GM21619 (cell line): Measurements from ENCODE around the gene ZC3H12D.
"Not testable (repeated sequence)": the region's sequence is repeated elsewhere in the genome, so short reads cannot be mapped to it uniquely, and the experiment has no call there.

Source experiments
- ATAC-seq: cut with Tn5 transposase; IDR thresholded peaks from one replicate; pipeline ENCODE4 v1.9.1; 2021; ENCODE audit not compliant: unreplicated experiment

The ZC3H12D gene

DNA sequence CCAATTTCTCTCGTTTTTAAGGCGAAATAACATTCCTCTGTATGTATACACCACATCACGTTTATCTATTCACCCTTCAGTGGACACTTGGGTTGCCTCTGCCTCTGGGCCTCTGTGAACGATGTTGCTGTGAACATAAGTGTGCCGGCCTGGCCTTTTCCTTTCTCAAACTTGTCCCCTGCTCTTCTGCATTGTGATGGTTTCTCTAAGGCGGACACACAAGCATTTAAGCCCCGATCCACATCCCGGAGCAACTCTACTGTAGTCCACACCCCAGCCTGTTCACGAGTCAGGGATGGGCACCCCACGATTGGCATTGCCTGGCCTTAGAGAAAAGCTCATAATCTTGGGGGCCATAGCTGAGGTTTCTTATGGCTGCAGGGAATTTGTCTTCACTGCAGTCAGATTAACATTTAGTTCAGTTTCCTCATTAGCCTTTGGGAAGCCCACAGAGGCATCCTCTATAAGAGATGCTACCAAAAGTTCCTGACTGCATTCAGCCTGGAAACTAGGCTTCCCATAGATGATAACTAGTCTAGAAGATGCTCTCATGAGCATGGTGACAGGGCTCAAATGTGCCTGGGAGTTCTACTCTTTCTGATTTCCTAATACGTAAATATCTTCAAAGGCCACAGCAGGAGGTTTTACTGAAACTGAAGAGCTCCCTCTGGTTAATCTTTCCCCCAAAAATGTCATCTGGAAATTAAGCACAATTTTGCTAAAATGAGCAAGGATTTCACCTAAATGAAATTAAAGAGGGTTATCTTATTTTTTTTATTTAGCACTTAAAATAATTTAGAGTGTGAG, 762 bp downstream of the ZC3H12D start:
- no peak for ATAC-seq

DNA sequence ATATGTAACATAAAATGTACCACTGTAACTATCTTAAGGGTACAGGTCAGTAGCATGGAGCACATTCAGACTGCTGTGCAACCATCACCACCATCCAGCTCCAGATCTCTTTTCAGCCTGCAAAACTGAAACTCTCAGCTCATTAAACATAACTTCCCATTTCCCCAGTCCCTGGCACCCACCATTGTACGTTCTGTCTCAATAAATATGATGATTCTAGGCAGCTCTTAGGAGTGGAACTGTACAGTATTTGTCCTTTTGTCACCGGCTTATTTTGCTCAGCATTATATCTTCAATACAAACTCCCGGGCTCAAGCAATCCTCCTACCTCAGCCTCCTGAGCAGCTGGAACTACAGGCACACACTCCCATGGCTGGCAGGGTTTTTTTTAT, 1.5 kb downstream of the ZC3H12D start:
- ATAC-seq: no peak

DNA sequence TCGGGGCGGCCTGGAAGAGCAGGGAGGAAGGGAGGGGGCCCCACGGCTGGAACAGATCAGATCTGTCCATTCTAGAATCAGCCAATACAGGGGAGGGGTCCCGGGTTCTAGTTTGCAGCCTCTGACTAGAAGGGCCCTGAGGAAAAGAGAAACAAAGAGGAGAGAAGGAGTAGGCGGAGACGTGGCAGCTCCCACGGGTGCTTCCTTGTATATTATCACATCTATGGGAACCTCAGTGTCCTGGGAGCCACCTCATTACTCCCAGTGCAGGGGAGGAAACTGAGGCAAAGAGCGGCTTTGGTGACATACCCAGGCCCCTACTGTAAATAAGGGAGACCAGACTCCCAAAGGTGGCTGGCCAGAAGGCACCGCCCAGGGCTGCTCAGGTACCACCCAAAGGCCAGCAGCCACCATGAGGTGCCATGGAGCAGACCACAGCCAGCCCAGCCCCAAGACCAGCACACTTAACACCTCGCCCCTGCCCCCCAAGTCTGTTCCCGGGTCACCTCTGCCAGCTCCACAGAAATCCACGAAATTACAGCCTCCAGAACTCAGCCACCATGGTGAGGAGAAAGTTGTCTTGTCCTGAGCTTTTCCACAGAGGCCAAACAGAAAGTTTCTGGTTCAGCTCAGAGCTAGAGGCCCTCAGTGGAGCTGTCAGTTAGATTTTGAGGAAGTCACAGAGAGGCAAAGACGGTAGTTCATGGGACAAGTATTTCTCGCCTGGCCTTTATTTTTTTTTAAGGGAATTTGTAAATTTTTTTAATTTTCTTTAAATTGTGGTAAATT, 2.1 kb downstream of the ZC3H12D start:
- ATAC-seq: peak; percentile 0

DNA sequence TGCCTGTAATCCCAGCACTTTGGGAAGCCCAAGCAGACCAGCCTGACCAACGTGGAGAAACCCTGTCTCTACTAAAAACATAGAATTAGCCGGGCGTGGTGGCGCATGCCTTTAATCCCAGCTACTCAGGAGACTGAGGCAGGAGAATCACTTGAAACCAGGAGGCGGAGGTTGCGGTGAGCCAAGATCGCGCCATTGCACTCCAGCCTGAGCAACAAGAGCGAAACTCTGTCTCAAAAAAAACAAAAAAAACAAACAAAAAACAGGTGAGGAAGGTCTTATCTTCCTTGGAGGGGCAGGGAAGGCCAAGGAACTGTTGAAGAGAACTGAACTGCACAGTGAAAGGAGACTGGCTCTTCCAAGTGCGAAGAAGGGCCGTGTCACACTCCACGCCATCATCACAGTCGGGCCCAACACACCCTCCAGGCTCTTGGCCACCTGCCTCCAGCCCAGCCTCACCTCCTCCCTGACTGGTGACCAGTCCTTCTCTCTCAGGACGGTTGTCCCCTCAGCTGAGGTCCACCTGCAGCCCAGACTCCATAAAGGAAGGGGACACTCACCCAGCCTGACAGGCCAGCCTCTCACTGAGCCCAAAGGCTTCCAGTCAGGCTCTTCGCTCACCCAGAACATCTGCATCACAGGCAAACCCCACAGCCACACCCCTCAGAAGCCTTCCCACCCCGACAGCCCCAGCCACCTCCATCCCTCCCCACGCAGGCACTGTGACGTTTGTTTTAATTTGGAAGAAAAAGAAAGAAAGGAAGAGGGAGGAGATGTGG, 4.1 kb downstream of the ZC3H12D start:
- ATAC-seq: no peak

DNA sequence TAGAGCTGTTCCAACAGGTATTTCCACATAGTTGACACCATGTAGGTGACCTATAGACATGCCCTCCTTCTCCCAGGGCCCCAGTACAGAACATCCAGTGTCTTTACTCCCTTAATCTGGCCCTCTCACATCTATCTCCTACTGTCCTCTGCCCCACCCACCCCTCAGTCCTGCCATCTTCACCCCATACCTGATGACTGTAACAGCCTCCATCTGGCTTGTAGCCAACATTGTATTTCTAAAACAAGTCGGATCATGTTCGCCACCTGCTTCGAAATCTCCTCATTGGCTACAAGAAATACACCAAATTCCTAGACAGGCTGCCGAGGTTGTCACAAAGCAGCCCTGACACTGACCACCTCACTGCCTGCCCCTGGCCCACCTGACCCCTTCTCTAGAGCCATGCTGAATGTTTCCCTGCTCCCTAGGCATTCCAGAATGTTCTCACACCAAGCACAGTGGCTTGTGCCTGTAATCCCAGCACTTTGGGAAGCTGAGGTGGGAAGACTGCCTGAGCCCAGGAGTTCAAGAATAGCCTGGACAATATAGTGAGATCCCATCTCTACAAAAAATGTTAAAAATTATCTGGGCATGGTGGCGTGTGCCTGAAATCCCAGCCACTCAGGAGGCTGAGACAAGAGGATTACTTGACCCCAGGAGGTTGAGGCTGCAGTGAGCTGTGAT, 6.0 kb downstream of the ZC3H12D start:
- ATAC-seq: no peak

DNA sequence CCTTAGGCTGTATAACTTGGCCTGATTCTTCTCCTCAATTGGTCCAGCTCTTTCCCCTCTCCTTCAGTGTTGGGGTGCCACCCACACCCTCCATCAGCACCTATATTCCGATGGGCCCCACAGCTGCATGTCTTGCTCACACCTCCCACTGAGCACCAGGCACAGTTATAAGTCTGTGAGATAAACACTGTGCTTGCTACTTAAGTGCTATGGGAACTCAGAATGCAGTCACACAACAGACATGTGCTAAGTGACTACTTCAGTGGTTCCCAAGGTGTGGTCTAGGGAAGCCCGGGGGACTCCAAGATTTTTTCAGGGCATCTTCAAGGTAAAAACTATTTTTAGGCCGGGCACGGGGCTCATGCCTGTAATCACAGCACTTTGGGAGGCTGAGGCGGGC, 7.3 kb downstream of the ZC3H12D start:
- ATAC-seq: no peak

DNA sequence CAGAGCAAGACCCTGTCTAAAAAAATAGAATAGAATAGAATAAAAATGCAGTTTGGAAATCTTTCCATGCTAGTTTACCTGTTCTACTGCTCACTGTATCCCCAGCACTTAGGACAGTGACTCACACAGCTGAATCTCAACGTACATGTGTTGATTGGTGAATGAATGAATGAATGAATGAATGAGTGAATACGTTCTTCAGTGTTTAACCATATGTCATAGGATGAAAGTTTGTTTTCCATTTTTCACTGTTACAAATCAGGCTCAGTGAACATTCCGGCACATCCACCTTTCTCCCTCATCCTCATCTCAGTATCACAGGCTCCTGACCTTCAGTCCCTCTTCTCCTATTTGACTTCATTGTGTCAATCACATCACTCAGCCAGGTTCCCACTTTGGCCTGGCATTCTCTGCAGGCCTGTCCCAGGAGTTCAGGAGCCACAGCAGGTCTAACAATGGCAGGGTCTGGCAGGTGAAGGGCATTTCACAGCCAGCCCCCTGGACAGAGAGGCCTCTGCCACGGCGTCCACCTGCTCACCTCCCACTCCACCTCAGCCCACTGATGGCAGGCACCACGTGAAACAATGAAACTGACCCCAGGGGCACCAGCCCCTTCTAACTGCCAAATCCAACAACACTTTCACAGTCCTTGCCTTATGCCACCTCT, 7.9 kb downstream of the ZC3H12D start:
- no peak for ATAC-seq

DNA sequence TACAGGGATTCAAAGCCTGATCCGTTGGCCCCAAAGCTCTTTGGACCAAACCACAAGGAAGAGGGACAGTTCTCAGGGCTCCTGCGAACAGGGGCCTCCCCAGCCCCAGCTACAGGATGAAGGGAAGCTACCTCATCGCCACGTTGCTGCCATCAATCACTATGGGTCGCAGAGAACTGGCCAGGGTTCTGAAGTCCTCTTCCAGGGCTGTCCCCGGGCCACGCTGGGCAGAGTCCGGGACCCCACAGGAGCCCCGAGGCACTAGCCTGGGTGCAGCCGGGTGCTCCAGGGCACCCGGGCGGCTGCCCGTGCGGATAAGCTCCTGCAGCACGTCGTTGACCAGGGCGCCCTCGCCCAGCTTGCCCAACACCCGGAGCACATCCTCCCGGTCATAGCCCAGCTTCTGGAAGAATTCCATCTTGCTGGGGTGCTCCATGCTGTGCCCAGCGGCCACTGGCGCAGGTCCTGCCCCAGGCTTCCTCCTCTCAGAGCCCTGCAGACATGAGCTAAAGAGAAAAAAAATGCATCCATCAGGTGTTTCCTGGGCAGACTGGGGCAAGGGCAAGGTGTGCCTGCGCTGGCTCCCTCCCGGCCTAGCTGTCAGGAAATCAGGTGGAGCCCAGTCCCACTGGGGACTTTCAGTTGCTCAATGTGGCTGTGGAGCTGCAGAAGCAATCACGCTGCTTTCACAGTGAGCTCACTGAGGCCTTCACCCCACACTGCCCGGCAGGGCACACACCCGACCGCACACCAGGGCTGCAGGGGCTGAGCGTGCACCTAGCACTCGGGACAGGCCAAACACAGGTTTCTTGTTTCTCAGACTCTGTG, 10.5 kb downstream of the ZC3H12D start:
- no peak for ATAC-seq

DNA sequence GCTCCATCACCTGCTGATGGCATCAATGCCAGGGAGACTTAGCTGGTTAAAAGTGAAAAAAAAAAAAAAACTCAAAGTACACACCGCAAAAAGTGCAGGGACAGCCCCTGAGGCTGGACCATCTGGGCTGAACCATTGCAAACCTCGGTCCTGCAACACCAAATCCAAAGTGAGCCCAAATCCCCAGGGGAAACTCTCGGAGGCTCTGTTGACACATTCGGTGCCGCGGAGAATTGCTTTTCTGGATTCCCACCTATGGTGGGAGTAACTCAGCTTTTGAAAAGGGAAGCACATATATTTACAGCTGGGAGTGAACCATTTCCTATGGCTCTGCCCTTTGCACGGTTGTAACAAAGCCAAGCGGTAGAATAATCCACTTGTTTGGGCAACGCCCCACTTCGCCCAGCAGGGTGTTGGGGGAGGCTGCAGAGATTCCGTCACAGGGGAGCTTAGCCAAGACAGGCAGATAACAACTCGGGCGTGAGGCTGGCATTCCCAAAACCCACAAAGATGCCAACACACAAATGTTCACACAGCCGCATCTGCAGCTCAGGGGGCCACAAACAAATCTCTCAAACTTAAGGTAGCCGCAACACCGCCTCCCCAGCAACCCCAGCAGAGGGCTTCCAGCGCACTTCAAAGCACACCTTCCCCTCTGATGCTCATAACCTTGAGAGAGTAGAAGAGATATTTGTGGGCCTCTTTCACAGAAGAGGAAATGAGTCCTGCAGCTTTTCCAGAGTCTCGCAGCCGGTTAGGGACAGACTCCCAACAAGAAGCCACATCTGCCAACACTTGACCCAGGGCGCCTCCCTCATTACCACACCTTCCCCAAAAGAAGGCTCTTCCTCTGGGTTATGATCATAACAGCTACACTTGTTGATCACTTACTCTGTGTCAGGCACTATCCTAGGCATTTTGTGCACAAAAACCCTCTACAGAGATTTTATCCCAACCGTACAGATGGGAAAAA, 11.4 kb downstream of the ZC3H12D start:
- ATAC-seq: no peak

DNA sequence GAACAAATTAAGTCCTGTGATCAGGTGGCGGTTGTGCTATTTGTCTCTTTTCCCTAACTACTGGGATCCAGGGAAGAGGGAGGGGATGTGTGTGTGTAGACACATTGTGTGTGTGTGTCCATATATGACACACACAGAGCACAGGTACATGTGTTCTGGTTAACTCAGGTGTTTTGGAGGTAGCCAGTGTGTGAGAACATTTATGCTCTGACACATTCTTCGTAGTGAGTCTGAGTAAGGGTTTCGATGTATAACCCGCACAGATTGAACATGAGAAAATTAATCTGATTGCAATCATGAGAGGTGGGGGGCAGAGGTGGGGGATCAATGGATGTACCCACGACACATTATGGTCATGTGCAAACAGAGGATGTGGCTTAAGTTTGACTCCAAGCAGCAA, 12.6 kb downstream of the ZC3H12D start:
- no peak for ATAC-seq

DNA sequence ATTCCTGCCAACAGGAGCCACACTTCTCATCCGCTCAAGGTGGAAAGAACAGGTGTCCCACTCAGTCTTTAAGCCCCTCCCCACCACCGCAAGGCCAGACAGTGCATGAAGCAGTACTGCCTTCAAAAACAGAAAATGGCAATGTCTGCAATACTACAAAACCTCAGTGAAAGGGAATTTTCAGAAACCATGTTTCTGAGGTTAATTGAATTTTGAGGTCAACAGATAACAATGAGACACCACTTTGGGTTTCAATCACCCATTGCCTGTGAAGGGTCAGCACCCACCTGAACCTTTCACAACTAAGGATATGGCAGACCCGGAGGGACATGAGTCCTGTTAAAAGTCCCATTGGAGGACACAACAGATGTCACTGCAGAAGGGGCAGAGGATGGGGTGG, 13.0 kb downstream of the ZC3H12D start:
- no peak for ATAC-seq

DNA sequence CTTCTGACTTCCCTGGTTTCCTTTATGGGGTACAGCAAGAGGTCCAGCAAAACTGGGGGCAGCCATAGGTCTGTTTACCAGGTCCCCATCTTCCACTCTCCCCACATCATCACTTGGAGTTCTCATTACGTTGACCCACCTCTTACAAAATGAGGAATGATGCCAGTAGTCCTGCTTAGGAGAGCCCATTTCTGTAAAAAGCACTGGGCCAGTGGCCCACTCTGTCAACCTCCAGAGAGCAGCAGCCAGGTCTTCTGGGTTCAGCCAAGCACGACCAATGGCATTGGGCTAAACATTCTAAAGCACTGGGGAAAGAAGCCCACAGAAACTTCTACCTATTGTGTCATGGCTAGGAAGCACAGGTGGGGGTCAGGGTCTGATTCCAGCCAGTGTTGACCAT, 13.9 kb downstream of the ZC3H12D start:
- ATAC-seq: no peak

DNA sequence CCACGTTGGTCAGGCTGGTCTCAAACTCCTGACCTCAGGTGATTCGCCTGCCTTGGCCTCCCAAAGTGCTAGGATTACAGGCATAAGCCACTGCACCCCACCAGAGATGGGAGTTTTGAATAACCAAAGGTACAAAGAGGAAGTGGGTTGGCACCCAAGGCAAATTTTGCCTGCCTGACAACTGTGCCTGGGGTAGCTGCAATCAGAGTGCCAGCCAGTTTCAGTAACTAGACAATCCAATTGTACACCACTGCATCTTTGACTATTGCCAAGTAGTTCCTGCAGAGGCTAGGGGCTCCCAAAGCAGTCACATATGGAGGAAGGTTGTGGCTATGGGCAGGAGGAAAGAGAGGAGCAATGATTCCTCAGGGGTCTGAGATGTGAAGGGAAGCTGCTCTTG, 16.6 kb downstream of the ZC3H12D start:
- no peak for ATAC-seq

DNA sequence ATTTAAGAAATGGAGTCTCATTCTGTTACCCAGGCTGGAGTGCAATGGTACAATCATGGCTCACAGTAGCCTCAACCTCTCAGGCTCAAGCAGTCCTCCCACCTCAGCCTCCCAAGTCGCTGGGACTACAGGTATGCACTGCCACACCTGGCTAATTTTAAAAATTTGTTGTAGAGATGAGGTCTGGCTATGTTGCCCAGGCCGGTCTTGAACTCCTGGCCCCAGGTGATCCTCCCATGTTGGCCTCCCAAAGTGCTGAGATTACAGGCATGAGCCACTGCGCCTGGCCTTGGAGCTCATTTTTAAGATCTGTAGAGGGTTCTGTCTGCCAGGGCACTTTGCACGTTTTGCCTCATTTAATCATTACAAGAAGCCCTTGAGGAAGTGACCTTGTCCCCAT, 17.5 kb downstream of the ZC3H12D start:
- ATAC-seq: no peak

DNA sequence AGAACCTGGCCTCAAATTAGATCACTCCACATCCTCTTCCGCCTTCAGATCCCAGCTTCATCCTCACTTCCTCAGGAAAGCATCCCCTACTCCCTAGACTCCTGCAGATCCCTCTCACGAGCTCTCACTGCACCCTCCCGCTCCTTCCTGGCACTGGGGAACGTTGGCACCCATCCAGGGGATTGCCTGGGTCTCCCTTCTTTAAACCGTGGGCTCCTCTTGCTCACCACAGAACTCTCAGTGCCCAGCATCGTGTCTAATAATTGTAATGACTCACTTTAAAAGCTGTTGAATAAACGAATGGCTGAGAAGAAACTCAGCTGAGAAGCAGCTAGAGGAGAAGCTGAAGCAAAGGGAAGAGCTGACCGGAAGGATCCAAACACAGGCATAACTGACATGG, 20.4 kb downstream of the ZC3H12D start:
- ATAC-seq: no peak

DNA sequence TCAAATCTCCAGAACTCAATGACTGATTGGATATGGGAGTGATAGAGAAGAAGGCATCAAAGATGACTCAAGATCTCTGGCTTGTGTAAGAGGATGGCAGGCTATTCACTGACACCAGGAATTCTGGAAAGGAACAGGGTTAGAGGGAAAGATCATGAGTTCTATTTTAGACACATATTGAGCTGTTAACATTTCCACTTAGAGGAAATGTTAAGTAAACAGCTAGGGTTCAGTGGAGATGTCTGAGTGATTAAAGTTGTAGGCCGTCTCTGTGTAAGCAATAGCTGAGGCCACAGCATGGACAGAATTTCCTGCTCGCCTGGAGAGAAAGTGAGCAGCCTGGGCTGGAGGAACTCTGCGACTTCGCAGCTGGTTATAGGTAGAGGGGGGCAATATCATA, 21.0 kb downstream of the ZC3H12D start:
- no peak for ATAC-seq

DNA sequence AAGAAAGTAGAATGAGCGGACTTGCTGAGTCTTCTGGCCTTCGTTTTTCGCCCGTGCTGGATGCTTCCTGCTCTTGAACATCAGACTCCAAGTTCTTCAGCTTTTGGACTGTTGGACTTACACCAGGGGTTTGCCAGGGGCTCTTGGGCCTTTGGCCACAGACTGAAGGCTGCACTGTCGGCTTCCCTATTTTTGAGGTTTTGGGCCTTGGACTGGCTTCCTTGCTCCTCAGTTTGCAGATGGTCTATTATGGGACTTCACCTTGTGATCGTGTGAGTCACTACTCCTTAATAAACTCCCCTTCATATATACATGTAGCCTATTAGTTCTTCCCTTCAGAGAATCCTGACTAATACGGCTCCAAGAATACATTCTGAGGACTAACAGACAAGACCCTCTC, 22.1 kb downstream of the ZC3H12D start:
- ATAC-seq: not testable (repeated sequence)

DNA sequence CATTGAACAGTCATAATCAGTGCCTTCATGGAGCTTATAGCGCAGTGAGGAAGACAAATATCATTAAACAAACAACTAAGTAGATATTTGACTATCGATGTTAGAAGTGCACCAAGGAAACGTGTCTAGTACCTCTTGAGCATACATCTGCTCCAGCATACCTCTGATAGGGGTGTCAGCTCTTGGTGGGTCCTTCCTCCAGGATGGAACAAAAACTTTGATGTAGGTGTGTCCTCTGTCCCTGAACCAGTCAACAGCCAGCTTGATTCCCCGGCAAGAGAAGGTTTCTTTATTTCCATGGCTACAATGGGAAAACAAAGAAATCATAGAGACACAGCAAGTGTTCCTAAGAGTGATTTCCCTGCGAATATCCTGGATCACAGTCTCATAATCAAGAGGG, 23.1 kb downstream of the ZC3H12D start:
- no peak for ATAC-seq

DNA sequence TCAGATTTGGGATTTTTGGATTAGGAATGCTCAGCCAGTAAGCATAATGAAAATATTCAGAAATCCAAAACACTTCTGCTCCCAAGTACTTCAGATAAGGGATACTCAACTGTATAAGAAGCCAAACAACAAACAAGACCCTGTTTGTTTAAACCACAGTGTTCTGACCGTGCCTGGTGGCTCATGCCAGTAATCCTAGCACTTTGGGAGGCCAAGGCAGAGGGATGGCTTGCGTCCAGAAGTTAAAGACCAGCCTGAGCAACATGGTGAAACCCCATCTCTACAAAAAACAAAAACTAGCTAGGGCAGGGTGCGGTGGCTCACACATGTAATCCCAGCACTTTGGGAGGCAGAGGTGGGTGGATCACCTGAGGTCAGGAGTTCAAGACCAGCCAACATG, 24.6 kb downstream of the ZC3H12D start:
- not testable (repeated sequence) for ATAC-seq
